K562 (cell line): ENCODE results near the gene GLIPR1L1. TPM values are rescaled to one million over a fixed set of nuclear protein-coding genes. Genes with fewer than 3 reads are reported as not detected.

Source experiments
- AFF1 ChIP-seq, 2 experiments: fragments of 450-650 bp; IDR thresholded peaks; 2 replicates each; pipeline ENCODE4 v1.6.1; 2018; ENCODE audit warnings: mild to moderate bottlenecking in 2 of 2, low read depth in 1 of 2; ENCODE audit not compliant: partially characterized antibody in 2 of 2
- ATF6 ChIP-seq: sonication (generic); formaldehyde crosslinking; IDR thresholded peaks from 2 replicates; pipeline ENCODE4 v1.4.0; 2020; ENCODE audit warnings: mild to moderate bottlenecking, missing genetic modification reagents
- DPF2 ChIP-seq: fragments of 450-650 bp; IDR thresholded peaks from 2 replicates; pipeline ENCODE4 v1.6.1; 2016
- EGR1 ChIP-seq: fragments of 450-650 bp; conservative IDR thresholded peaks from 2 replicates; pipeline ENCODE4 v1.6.1; 2017; ENCODE audit warnings: mild to moderate bottlenecking
- HDAC1 ChIP-seq, 2 experiments: fragments of 450-650 bp; IDR thresholded peaks; 2 replicates each; pipeline ENCODE4 v1.6.1; 2016 to 2017; ENCODE audit warnings: inconsistent platforms in 1 of 2, mild to moderate bottlenecking in 1 of 2, moderate library complexity in 1 of 2
- HDAC2 ChIP-seq: fragments of 450-650 bp; IDR thresholded peaks from 2 replicates; pipeline ENCODE4 v1.6.1; 2016; ENCODE audit warnings: mild to moderate bottlenecking
- HMG20A ChIP-seq: fragments of 450-650 bp; formaldehyde crosslinking; conservative IDR thresholded peaks from 2 replicates; pipeline ENCODE4 v1.4.0; 2020; ENCODE audit warnings: mild to moderate bottlenecking, mixed read lengths
- POLR2A ChIP-seq: fragments of 450-650 bp; conservative IDR thresholded peaks from 2 replicates; pipeline ENCODE4 v1.6.1; 2016
- TRIM28 ChIP-seq: fragments of 450-650 bp; IDR thresholded peaks from 2 replicates; pipeline ENCODE4 v1.6.1; 2017
- ZBTB2 ChIP-seq: fragments of 450-650 bp; IDR thresholded peaks from 2 replicates; pipeline ENCODE4 v1.6.1; 2016; ENCODE audit warnings: antibody characterized with exemption
- ZNF133 ChIP-seq: fragments of 250-450 bp; sonication (Bioruptor Pico); IDR thresholded peaks from 2 replicates; pipeline ENCODE4 v1.4.0; 2020; ENCODE audit warnings: mild to moderate bottlenecking
- ZNF592 ChIP-seq: fragments of 450-650 bp; IDR thresholded peaks from 2 replicates; pipeline ENCODE4 v1.6.1; 2017; ENCODE audit warnings: antibody characterized with exemption, mild to moderate bottlenecking
- ZNF740 ChIP-seq, 3 experiments: fragments of 200-800 bp in 1 of 3; sonication (Bioruptor generic) in 1 of 3; sonication (generic) in 1 of 3; formaldehyde crosslinking in 1 of 3; IDR thresholded peaks; 2 replicates each; pipeline versions ENCODE4 v1.6.1 to v1.8.0; 2016 to 2022; ENCODE audit warnings: mild to moderate bottlenecking in 2 of 3, missing compliant biosample characterization in 2 of 3, missing genetic modification characterization in 2 of 3, missing genetic modification reagents in 1 of 3
- polyA plus RNA-seq, 8 experiments: library from polyadenylated mRNA; depleted of rRNA in 4 of 8; stranded (reverse) in 5 of 8; unstranded in 3 of 8; fragments of >200 nt; fragmentation: Nextera tagmentation in 2 of 8; fragmentation: Illumina TruSeq in 1 of 8; extraction: Ambion mirVana in 2 of 8; extraction: Trizol in 1 of 8; gene quantifications; 2 replicates each; pipeline versions ENCODE4 v1.2.1 to v1.2.3, GENCODE V29; 2011 to 2014; ENCODE audit warnings: inconsistent platforms in 1 of 8, missing spikeins in 1 of 8
- total RNA-seq, 7 experiments: library from RNA; depleted of rRNA in 6 of 7; stranded (reverse); fragments of >200 nt in 6 of 7; fragmentation: Illumina TruSeq in 2 of 7; extraction: Trizol in 2 of 7; gene quantifications; 2 replicates each; pipeline versions ENCODE4 v1.2.1 to v1.2.3, GENCODE V29; 2011 to 2021; ENCODE audit warnings: low replicate concordance in 1 of 7

The GLIPR1L1 gene
- total and polyA plus RNA-seq, 9 of the 15 experiments (the other 6 are each of a cell fraction or from before 2014, with no cell fraction given), result not detected

- TF ChIP-seq ZNF740 (CRISPR knock-in tag; IDR thresholded peaks at IDR 0.05) (no peak), ZNF740 (tag; IDR thresholded peaks at IDR 0.05) (no peak), ZBTB2 (no peak), DPF2 (peak; percentile 52; the same call in 1 of the 2 replicates), HMG20A (CRISPR knock-in tag) (no peak), ZNF592 (no peak), ATF6 (no peak), EGR1 (peak; percentile 90), ZNF133 (CRISPR knock-in tag) (no peak), POLR2A (no peak), AFF1 (IDR thresholded peaks at IDR 0.05; ENCODE audit: low read depth in 1 of 2, partially characterized antibody in 2 of 2) (no peak), TRIM28 (0 out of 2 replicates have a peak, but pooled peaks have one; percentile 27), HDAC2 (peak; percentile 59; the same call in 1 of the 2 replicates), HDAC1 (IDR thresholded peaks at IDR 0.05) (peak in 1 of 2 experiments; percentile 56; a peak in 1 of 4 replicates)
Observed at GRCh38 chr12:75329918-75330826, 4.3 kb upstream of the GLIPR1L1 start, which contains the start of gene CAPS2 (continued).
